Heart right ventricle (tissue), 16 donors: ENCODE data around the gene ROM1. TPM values are rescaled to one million over a fixed set of nuclear protein-coding genes. Genes with fewer than 3 reads are reported as not detected.
A peak's percentile ranks its signal among the peaks of the same experiment; 100 is the strongest.

Experiments
- ATAC-seq, 8 donors: fragments of 200-7000 bp; cut with Tn5 transposase; one replicate each; pipeline ENCODE4 v1.9.1; 2020; ENCODE audit warnings: mild to moderate bottlenecking in 8 of 8, moderate library complexity in 8 of 8, moderate number of reproducible peaks in 1 of 8
- DNase-seq, 2 donors: peaks; one replicate each; pipeline ENCODE4 v3.0.0-alpha.2; 2020
- H3K27ac ChIP-seq, 10 donors: fragments of 200-600 bp; sonication (generic) in 2 of 10; one replicate each; pipeline versions ENCODE4 v1.5.0 to v1.8.0; 2020 to 2022; ENCODE audit warnings: mild to moderate bottlenecking in 3 of 10
- H3K27me3 ChIP-seq, 7 donors: fragments of 200-600 bp; one replicate each; pipeline ENCODE4 v1.8.0; 2021 to 2022; ENCODE audit warnings: mild to moderate bottlenecking in 2 of 7
- H3K36me3 ChIP-seq, 9 donors: fragments of 200-600 bp; sonication (generic) in 1 of 9; one replicate each; pipeline versions ENCODE4 v1.5.0 to v1.8.0; 2020 to 2022; ENCODE audit warnings: mild to moderate bottlenecking in 2 of 9
- H3K4me1 ChIP-seq, 9 donors: fragments of 200-600 bp; sonication (generic) in 1 of 9; one replicate each; pipeline versions ENCODE4 v1.5.0 to v1.8.0; 2020 to 2022; ENCODE audit warnings: mild to moderate bottlenecking in 4 of 9
- H3K4me3 ChIP-seq, 10 donors: fragments of 200-600 bp; sonication (generic) in 2 of 10; one replicate each; pipeline versions ENCODE4 v1.5.0 to v1.8.0; 2020 to 2022; ENCODE audit warnings: mild to moderate bottlenecking in 7 of 10, moderate library complexity in 2 of 10
- H3K9me3 ChIP-seq, 11 donors: fragments of 200-600 bp in 10 of 11; sonication (generic) in 2 of 11; one replicate each; pipeline versions ENCODE4 v1.5.0 to v1.8.0; 2013 to 2022; ENCODE audit warnings: mild to moderate bottlenecking in 2 of 11, control low read depth in 1 of 11, moderate library complexity in 1 of 11
- whole genome bisulfite sequencing, 2 donors: extraction: QIAGEN DNeasy Blood & Tissue Kit; methylation state at CpG; one replicate each; pipeline ENCODE4 v1.1.7; 2013; ENCODE audit warnings: inconsistent platforms in 1 of 2; 5-methylcytosine and 5-hydroxymethylcytosine counted together
- intact Hi-C, 10 donors: fragments of 100-400 bp; cut with DNase I; formaldehyde crosslinking; loops; one replicate each; pipeline versions ENCODE4 v1.11.1 to v1.14.2; 2022
- polyA plus RNA-seq, 2 donors: library from polyadenylated mRNA; stranded (reverse); fragments of 200-250 nt; gene quantifications; one replicate each; pipeline ENCODE4 v1.2.3, GENCODE V29; 2013
- total RNA-seq, 10 donors: library from RNA; stranded (reverse); fragmentation: NEBNext Ultra II Directional in 3 of 10; extraction: Animal tissue kit (Norgen Biotek cat#: 25700) in 3 of 10; gene quantifications; one replicate each; pipeline versions ENCODE4 v1.2.1 to v1.2.4, GENCODE V29; 2021 to 2023
- TF ChIP-seq, protein P1 (sequence below), 9 donors: fragments of 200-600 bp; sonication (generic) in 2 of 9; IDR thresholded peaks; one replicate each; pipeline versions ENCODE4 v1.5.0 to v1.8.0; 2021 to 2022; ENCODE audit warnings: antibody characterized with exemption in 9 of 9, mild to moderate bottlenecking in 5 of 9, moderate library complexity in 1 of 9
- donor health status: Arrhythmogenic right ventricular cardiomyopathy.
- donor health status: ischemic (EF 13 %, LVEDD 7.1; RV severe dilation, severe dysfunction).
- donor health status: healthy with polysubstance abuse.
- donor health status: DM: no; HTN: yes; CAD: no.
- donor health status: DM: no; HTN: no; CAD: no.
- donor health status: ischemic (EF 25% LVEDD 6.9; RV normal size, moderate dysfunction).
- donor health status: ischemic (EF 25% LVEDD 5.7; RV mildly dilated, moderate dysfunction).
- donor health status: healthy.
- donor health status: DM: yes; HTN: yes; CAD: no.
- donor health status: Ischemic cardiomyopathy.
- donor health status: ischemic (EF 35%, LVEDD 5.7; RV mildly dilated, moderate dysfunction).
- donor health status: nonischemic (EF 11% LVEDD 7.7; RV severe dilation, severe dysfunction).
- donor health status: DM: yes; HTN: yes; CAD: no.
- donor health status: PGD.
- donor health status: ischemic (EF 29% LVEDD 5.4; RV normal size, mild dysfunction).
- donor health status: nonischemic (EF 23%, LVEDD 6.1; RV moderate dilation, normal function).

ROM1 gene
- total and polyA plus RNA-seq, 12 donors: 0.81 to 6.6 (median 2.0) TPM

DNA sequence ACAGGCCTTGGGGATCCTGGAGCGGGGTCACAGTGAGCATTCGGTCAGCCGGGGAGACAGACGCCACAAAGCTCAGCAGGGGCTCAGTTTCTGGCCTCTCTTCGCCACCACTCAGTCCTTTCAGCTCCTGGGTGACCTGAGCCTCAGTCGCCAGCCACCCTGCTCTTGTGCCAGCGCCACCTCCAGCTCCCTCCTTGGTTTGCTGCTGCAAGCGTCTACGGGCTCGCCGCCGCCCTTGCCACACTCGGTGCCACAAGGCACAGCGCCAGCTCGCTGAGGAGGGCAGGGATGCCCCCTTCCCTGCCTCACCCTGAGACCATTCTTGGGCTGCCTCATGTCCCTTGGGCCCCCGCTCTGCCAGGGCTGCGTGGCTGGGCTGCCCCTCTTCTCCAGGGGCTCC lies 37.9 kb upstream of the ROM1 start:
- DNase-seq (peak in 1 of 2 donors; percentile 39), ATAC-seq (no peak)
- Histone ChIP-seq H3K27me3 (no peaks in the 10 kb centered on the region), H3K27ac (peak overlapping the region; percentile 81 to 98 (median 92)), H3K36me3 (peaks cover 0 to 72% (median 16%) of the 10 kb centered on the region in 9 donors), H3K4me3 (peak overlapping the region; percentile 52 to 95 (median 78)), H3K4me1 (peaks cover 11 to 67% (median 50%) of the 10 kb centered on the region in 9 donors), H3K9me3 (no peaks in the 10 kb centered on the region)
- TF ChIP-seq, protein P1, sequence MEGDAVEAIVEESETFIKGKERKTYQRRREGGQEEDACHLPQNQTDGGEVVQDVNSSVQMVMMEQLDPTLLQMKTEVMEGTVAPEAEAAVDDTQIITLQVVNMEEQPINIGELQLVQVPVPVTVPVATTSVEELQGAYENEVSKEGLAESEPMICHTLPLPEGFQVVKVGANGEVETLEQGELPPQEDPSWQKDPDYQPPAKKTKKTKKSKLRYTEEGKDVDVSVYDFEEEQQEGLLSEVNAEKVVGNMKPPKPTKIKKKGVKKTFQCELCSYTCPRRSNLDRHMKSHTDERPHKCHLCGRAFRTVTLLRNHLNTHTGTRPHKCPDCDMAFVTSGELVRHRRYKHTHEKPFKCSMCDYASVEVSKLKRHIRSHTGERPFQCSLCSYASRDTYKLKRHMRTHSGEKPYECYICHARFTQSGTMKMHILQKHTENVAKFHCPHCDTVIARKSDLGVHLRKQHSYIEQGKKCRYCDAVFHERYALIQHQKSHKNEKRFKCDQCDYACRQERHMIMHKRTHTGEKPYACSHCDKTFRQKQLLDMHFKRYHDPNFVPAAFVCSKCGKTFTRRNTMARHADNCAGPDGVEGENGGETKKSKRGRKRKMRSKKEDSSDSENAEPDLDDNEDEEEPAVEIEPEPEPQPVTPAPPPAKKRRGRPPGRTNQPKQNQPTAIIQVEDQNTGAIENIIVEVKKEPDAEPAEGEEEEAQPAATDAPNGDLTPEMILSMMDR (IDR thresholded peaks at IDR 0.05): no peak
- intact Hi-C loops: loop anchor here in 2 of 10 donors (2.0 to 10.0 kb wide), 2 partner anchors 16 to 280 kb away; partner anchors contain the start of gene TUT1 (in 1 of the 2)
- WGBS, 2 donors: 55 to 57% methylated on average over 17 of the region's 17 CpGs

DNA sequence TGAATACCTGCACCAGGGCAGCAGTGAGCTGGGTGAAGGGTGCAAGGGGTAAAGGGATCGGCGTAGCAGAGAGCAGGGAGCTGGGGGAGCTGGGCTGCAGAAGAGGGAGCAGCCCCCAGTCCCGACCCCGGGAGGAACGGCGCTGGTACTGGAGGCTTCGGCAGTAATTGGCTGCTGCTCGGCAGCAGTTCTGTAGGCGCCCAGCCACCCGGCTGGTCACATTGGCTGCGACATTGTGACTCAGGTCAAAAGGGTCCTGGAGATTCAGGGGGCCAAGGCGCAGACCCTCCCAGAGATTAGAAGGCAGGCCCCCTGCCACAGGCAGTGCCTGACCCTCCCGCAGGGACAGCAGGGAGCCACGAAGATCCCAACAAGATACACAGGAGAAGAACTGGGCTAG lies 37.2 kb upstream of the ROM1 start:
- ATAC-seq (no peak), DNase-seq (no peak)
- peaks cover 0 to 72% (median 9%) of the 10 kb centered on the region in 9 donors for H3K36me3 ChIP-seq
- 76 to 79% methylated on average over 14 of the region's 14 CpGs for WGBS, 2 donors
- H3K9me3 ChIP-seq: no peaks in the 10 kb centered on the region
- intact Hi-C loops: loop anchor here in 2 of 10 donors (2.0 to 10.0 kb wide), 2 partner anchors 15 to 279 kb away; partner anchors contain the start of gene TUT1 (in 1 of the 2)
- peaks cover 11 to 61% (median 45%) of the 10 kb centered on the region in 9 donors for H3K4me1 ChIP-seq
- TF ChIP-seq, protein P1 (IDR thresholded peaks at IDR 0.05): no peak
- peak overlapping the region in 9 of 10 donors; percentile 81 to 98 (median 92) for H3K27ac ChIP-seq
- H3K4me3 ChIP-seq: peak overlapping the region in 7 of 10 donors; percentile 67 to 95 (median 83)
- no peaks in the 10 kb centered on the region for H3K27me3 ChIP-seq

GRCh38 chr11:62577046-62577714 lies 35.9 kb upstream of the ROM1 start:
- no peaks in the 10 kb centered on the region for H3K27me3 ChIP-seq
- peak in 1 of 2 donors; percentile 83 for DNase-seq
- H3K27ac ChIP-seq: peak overlapping the region; percentile 73 to 98 (median 92)
- peaks cover 0 to 72% (median 5%) of the 10 kb centered on the region in 9 donors for H3K36me3 ChIP-seq
- 47 to 60% methylated on average over 12 of the region's 12 CpGs for WGBS, 2 donors
- intact Hi-C loops: loop anchor here in 1 of 10 donors (10.0 kb wide), 1 partner anchor 278 kb away; no protein-coding TSS in a partner anchor
- ATAC-seq: peak in 7 of 8 donors; percentile 7 to 55 (median 24)
- peak overlapping the region in 6 of 10 donors; percentile 21 to 92 (median 48) for H3K4me3 ChIP-seq
- TF ChIP-seq, protein P1 (IDR thresholded peaks at IDR 0.05): no peak
- H3K4me1 ChIP-seq: peaks cover 11 to 52% (median 34%) of the 10 kb centered on the region in 9 donors
- H3K9me3 ChIP-seq: no peaks in the 10 kb centered on the region

- Histone ChIP-seq H3K27me3 (no peaks in the 10 kb centered on the region), H3K4me1 (peaks cover 7 to 43% (median 25%) of the 10 kb centered on the region in 9 donors), H3K27ac (peak overlapping the region in 7 of 10 donors; percentile 68 to 98 (median 92)), H3K4me3 (no peak overlapping the region), H3K36me3 (peaks cover 0 to 80% (median 6%) of the 10 kb centered on the region in 9 donors), H3K9me3 (no peaks in the 10 kb centered on the region)
- 96% methylated on average over 11 of the region's 11 CpGs for whole genome bisulfite sequencing, 2 donors
- intact Hi-C loops: loop anchor here in 1 of 10 donors (10.0 kb wide), 1 partner anchor 276 kb away; no protein-coding TSS in a partner anchor
- DNase-seq (no peak), ATAC-seq (no peak)
- TF ChIP-seq, protein P1 (IDR thresholded peaks at IDR 0.05): no peak
These were observed 34.5 kb upstream of the ROM1 start for GRCh38 chr11:62578541-62578940.
